ENCODE results near the gene ECT2L.

The ECT2L gene, protein sequence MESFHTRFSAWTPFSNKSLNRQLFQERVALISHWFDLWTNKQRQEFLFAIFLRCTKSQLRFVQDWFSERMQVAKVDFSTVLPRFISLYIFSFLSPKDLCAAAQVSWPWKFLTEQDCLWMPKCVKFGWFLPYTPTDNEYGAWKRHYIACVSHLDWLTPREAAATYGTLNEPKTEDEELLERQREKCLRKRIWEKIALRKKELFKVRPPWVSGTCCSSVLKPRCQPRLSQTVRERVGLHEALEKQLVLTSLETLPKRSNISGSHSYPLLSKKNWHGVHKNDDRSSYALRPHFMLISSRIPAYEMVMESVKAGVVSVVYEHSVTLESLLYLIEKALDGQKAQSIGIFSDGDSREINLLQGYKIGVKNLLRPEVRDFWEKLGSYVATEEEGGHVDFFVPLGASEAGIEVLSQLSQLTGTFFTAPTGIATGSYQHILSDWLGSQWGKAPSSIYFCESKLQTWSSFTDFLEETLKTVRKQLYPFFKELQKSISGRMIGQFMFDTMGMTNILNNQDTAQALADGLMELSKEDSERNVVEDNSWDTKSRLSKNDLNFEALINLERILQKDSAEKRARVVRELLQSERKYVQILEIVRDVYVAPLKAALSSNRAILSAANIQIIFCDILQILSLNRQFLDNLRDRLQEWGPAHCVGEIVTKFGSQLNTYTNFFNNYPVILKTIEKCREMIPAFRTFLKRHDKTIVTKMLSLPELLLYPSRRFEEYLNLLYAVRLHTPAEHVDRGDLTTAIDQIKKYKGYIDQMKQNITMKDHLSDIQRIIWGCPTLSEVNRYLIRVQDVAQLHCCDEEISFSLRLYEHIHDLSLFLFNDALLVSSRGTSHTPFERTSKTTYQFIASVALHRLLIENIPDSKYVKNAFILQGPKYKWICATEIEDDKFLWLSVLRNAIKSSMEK

DNA sequence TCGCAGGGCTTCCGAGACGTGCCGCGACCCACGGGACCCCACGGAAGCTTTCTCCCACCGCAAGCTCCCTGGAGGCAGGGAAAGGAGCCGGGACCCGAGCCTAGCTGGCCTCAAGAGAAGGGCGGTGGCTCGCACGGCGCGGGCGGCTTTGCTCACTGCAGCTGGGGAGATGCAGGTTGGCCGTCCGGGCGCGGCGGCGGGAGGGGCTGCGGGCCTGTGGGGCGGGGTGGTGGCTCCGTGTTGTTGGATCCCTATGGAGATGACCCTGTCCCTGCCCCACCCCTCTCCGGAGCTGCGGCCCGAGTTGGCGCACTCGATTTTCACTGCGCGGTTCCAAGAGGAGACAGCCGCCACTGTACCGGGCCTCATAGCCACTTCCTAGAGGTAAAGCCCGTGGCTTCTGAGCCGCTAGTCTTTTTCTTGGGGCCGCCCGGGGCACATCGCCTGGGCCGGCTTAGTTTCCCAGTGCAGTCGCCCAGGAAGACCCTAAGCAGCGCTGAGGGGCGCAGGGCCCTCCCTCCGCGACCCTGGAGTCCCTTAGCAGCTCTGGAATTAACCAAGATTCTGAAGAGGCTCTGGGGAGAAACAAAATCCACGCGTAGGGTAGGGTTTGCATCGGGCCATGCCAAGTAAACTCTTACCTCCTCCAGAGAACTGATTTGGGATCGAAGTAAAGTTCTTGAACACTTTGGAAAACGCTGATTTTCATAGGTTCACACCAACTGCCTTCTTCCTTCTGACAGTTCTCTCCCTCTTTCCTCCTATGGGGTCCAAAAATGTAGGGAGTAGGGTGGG lies at the start of gene ECT2L:
Gene ECT2L (plus strand): TSS at position 279 of the 795 bp plus-strand sequence. CDS start 17,188 bp downstream, outside the sequence.
- peak; percentile 90 for DNase-seq

DNA sequence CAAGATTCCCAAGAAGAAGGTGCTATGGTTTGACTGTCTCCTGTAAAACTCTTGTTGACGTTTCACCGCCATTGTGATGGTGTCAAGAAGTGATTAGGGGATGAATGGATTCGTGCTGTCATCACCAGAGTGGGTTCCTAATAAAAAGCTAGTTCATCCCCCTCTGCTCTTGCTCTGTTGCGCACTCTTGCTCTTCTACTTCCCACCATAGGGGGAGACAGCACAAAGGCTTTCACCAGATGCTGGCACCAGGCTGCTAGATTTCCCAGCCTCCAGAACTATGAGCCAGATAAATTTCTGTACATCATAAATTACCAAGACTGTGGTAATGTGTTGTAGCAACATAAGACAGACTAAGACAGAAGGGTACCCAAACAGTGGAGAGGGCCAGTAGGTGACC lies 43.9 kb upstream of the ECT2L start:
- DNase-seq, result no peak

DNA sequence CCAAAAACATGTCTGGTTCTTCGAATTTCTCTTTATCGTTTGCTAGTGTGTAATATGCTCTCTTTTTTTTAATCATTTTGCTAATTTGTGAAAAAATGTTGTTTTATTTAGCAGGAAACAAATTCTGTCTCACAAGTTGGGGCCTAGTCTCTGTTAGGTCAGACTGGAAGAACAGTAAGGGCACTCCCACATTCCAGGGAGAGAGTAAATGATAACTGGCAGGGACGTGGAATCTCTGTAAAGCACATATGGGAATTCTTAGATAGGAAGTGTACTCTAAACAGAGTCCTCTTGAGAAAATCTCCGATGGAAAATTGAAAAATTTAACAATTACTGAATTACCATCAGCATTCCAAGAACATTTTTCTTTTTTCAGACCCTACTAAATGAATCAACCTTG lies 38.8 kb upstream of the ECT2L start:
- DNase-seq, result no peak

DNA sequence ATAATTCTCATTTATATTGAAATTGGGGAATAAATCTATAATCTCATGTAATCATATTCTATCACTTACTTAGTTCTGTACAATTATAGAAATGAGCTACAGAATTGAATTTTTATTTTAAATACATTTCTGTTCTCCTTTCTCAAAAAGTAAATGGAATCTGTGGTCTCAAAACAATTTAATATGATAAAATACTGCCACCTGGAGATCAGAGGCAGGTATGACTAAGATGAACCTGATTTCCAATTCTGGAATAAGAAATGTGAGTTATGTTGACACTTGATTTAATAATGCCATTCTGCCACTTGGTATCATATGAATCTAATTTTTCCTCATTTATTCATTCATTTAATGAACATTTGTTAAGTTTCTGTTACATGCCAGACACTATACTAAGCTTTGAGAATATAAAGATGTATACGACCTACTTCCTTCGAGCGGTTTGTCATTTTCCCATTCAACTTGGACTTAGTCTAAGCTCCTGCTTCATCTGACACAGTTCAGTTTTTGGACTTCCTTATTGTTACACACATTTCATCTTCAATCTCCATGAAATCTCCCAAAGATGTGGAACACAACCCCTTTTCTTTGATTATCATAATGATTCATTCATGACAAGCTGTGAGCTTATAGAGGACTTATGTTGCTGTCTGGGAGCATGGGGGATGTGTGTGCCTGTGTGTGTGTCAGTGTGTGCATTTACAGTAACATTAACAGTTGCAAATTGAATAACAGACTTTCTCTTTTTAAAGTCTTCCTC lies 29.8 kb upstream of the ECT2L start:
- peak; percentile 44 for DNase-seq

DNA sequence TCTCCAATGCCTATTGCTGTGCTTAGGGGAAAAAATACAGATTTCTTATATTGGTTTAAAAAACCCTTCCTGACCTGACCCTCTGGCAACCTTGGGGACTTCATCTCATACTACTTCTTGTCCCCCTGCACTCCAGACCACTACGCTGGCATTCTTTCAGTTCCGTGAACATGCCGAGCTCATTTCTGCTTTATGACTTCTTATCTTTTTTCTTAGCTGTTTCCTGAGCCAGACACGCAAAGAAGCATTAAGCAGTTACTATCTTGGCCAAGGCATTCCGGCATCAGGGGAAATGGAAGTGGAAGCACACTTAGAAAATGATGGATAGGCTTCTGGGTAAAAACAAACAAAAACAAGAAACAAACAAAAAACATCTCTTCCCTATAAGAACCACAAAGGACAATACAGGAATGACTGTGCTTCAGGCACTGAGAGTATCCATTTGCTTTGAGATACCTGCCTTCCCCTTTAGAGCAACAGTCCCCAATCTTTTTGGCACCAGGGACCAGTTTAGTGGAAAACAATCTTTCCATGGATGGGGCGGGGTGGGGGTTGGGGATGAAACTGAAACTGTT lies 26.7 kb upstream of the ECT2L start:
- DNase-seq, result no peak

DNA sequence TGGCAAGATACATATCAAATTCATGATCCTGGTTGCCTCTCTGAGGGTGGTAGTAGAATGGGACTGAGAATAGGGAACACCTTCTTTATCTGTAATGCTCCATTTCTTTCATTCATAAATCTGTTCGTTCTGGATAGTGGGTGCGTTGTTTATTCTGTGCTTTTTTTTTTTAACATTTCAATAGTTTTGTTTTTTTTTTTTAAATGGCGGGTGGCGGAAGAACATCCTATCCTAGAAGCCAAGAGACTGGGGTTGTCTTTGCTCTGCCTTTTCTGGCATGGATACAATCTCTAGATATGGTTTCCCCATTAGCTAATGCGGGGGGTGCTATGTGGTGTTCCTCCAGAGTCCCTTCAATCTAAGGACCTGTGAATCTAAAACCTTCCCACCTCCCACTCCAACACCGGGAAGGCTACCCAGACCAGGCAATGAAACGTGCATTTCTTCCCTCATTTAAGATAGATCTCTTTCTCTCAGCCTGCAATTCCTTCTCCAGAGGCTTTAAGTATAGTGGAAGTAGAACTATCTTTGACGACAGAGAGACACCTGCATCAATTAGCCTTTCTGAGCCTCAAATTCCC lies 23.2 kb upstream of the ECT2L start:
- peak; percentile 57 for DNase-seq

DNA sequence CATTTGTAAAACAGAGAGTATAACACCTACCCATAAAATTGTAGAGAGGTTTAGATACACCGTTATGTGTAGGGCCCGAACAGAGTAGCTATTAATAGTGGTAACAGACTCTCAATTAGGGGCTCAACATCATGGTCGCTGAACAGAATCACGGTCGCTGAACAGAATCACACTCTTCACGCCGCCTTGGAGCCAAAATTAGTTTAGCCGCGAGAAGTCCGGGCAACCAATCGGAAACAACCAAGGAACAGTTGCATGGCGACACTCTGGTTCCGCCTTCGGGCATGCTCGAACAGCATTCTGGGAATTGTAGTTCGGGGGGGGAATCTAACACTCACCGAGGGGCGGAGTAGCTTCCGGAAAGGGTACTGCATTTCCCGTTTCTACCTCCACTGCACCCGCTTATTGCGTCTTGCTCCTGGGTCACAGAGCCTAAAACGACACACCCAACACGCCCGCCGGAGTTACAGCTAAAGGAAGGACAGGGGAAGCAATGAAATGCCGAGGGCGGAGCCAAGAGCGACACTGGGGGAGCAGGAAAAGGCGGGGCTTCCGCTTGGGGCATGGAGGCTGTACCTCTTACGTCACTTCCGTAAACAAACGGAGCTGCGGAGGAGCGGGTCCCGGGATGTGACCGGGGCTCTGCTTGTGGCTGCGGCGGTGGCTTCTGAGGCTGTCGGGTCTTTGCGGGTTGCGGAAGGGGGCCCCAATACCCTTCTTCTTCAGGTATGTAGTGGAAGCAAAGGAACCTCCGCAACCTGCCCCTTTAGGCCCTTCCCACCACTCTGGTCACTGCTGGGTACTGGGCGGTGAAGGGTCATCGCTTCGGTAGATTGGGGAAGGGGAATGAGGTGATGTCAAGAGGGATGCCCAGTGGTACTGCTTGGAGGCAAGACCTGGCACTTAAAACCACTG lies 22.5 kb upstream of the ECT2L start, which contains the start of gene CCDC28A:
Gene CCDC28A (plus strand): TSS at position 593 of the 915 bp plus-strand sequence. CDS start 2,352 bp downstream, outside the sequence.
- peak; percentile 99 for DNase-seq

DNA sequence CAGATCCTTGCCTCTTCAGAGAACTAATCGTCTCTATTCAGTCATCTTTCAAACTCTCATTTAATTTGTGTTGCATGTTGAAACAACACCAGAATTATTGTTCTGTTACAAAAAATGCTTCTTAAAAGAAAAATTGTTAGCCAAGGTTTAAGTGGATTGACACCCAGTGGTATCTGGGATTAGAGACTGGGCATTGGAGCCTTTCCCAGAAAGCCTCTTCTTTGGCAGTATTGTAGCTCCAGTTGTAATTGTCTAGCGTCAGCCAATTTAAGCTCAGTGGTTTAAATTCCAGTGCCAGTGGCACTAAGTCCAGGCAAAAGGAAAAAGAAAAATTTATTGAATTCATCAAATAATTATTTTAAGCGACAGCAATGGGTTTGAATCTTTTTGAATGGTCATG lies 21.5 kb upstream of the ECT2L start:
- DNase-seq, result no peak

DNA sequence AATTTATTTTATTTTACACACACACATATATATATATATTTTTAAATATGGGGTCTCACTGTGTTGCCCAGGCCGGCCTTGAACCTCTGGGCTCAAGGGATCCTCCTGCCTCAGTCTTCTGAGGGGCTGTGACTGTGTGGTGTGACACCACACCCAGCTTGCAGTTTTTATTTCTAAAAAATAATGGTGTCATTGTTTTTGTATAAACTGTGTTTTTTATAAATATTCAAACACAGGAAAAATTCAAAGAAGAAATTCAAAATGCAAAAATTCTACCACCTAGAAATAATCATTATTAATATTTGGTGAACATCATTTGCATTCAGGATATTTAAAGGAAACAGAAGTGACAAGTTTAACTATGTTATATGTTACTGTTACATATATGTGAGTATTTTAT lies 19.2 kb upstream of the ECT2L start:
- no peak for DNase-seq

DNA sequence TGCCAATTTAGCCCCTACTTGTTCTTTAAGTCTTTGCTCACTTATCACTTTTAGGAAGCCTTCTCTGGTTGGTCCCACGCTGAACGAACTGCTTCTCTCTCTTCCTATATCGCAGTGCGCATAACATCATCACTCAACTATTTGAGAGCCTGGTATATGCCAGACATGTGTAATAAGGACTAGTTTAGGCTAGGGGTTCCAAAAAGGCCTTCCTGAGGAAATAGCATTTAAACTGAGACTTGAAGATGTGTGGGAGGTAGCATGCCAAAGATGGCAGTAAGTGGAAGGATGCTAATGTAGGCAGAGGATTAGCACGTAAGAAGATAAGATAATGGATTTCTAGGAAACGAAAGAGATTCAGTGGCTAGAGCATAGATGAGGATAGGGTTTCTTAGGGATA lies 17.6 kb upstream of the ECT2L start:
- no peak for DNase-seq

DNA sequence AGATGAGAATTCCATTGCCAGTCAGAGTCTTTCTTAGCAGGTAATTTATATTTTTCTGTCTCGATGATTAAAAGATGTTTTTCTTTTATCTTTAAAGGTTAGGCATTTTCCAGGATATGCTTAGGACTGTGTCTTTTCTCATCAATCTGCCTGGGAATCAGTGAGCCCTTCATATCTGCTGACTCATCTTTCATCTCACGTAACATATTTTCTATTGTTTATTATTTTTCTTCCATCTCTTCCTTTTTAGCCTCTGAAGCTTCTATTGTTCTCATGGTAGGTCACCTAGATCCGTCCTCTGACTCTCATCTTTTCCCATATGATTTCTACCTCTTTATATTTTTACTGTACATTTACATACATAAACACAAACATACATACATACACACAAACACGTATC lies 13.6 kb upstream of the ECT2L start:
- no peak for DNase-seq

DNA sequence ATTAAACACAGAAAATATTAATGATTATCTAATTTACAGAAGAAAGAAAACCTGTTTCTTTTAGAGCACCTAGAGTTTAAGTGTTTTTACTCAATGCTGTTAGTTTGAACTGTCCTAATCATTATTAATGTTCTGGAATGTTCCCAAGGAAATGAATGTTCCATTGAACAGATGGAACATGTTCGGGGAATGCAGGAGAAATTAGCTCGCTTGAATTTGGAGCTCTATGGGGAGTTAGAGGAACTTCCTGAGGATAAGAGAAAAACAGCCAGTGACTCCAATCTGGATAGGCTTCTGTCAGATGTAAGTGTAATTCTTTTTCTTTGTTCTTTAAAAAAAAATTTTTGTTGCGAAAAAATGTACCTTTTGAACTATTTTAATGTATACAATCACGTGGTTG lies 10.8 kb upstream of the ECT2L start:
- DNase-seq, result no peak

DNA sequence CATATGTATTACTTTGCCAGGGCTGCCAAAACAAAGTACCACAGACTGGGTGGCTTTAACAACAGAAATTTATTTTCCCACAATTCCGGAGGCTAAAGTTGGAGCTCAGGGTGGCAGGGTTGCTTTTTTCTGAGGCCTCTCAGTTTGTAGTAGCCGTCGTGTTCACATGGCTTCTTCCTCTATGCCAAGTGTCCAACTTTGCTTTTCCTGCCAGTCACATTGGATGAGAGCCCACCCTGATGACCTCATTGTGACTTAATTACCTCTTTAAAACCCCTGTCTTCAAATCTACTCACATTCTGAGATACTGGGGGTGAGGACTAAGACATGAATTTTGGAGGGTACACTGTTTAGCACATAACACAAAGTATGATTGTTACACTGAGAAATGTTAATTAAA lies 9.9 kb upstream of the ECT2L start:
- DNase-seq, result no peak

DNA sequence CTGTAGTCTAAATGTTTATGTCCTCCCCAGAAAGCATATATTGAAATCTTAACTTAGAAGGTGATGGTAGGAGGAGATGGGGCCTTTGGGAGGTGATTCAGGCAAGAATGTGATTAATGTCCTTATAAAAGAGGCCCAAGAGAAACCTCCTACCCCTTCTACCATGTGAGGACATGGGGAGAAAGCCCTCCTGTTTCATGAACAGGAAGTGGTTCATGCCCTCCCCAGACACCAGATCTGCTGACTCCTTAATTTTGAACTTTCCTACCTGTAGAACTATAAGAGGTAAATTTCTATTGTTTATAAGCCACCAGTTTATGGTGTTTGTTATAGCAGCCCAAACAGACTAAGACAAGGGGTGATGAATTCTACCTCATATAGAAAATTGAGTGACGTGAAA lies 8.7 kb upstream of the ECT2L start:
- DNase-seq, result no peak

DNA sequence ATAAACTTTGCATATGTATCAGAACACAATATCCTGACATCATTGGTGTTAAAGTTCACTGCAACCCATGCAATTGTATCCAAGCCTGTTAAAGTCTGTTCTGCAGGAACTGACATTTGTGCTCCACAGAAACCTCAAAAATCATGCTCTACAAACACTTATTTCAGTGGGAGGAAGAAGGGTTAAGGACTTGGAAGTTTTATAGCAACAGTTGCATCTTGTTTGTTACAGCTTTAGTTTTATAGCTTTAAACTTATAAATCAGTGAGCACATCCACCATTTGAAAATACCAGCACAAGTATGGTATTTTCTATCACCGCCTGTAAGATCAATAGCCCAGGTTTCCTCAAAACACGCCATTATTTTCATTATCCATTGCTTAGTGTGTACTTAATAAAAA lies 884 bp downstream of the ECT2L start:
- DNase-seq, result no peak

DNA sequence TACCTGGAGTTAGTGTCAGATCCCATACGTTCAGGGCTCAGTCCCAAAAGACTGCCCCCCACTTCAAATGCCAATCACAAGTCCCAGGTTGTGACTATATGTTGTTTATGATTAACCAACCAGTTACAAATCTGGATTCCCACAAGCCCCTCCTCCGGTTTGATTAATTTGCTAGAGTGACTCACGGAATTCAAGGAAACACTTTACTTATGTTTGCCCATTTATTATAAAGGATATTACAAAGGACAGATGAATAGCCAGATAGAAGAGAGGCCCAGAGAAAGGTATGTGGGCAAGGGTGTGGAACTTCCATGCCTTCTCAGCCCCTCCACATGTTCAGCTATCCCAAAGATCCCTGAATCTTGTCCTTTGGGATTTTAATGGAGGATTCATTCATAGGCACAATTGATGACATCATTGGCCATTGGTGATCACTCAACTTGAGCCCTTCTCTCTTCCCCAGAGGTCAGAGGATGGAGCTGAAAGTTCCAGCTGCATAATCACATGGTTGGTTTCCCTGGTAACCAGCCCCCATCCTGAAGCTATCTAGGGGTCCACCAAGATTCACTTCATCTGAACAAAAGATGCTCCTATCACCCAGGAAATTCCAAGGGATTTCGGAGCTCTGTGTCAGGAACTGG lies 2.0 kb downstream of the ECT2L start:
- DNase-seq, result no peak

DNA sequence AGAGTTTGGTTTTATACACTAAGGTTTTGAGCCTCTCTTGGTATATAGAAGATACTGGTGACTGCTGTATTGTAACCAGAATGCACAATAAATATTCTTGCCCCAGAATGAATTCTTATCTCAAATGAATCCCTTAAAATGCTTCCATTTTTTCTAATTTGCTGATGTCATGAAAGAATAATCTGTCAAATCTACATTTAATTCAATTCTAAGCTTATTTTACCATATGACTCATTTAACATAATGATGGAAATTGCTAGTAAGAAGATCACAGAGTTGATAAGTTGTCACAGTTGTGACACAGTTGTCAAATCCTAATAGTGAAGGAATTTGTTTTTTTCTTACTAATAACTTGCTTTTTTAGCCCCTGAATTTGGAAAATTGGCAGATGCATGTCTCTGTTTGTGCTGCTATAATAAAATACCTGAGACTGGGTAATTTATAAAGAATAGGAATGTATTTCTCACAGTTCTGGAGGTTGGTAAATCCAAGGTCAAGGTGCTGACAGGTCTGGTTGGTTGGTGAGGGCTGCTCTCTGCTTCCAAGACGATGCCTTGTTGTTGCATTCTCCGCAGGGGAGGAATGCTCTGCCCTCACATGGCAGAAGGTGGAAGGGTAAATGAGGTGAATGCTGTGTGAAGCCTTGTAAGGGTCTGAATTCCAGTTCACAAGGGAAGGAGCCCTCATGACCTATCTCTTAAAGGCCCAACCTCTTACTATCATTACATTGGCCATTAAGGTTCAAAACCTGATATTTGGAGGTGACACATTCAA lies 4.7 kb downstream of the ECT2L start:
- DNase-seq, result peak; percentile 39

DNA sequence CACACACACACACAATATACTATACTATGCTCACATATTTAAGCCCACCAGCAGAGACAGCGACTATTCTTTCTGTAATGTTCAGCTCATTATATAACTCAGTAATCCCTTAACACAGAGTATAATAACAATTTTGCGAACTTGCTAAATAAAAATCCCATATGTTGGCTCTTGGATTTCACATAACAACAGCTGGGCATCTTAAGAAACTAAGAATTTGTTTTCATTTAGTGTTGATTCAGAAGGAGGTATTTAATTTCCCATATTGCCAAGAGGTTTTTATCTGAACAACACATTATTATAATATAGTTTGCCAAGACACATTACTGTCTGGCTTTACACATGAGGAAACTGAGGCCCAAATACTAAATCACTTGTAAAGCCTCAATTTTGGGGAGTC lies 7.4 kb downstream of the ECT2L start:
- no peak for DNase-seq

DNA sequence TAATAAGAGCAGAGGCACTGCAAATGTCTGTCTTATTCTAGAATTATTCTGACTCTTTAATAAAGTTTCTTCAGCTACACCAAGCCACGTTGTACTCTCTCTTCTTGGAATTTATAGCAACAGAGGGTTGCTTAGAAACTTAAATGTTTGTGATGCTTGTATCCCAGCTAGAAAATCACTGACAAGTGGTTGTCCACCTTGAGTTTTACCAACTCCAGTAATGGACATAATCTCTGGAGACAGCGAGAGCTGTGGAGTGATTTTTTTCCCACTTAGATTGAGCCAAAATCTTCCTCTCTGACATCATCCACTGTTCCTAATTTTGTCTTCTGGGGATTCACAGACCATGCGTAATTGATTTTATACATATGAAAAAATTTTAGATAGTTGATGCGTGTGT lies 8.0 kb downstream of the ECT2L start:
- no peak for DNase-seq
